GM12864 (cell line): ENCODE results near the gene SKP2.

Source experiments
- DNase-seq: peaks from one replicate; pipeline ENCODE4 v3.0.0-alpha.2; 2011; ENCODE audit warnings: low read depth
- H3K4me3 ChIP-seq: 2 replicates; pipeline ENCODE4 v1.5.1; 2011; ENCODE audit warnings: mild to moderate bottlenecking, low read depth, low read length, control low read depth
- TF ChIP-seq, protein P1 (sequence below): IDR thresholded peaks from 2 replicates; pipeline ENCODE4 v1.5.1; 2011; ENCODE audit warnings: low read depth, mild to moderate bottlenecking, moderate library complexity, low read length, control low read depth, inconsistent platforms; ENCODE audit errors: missing control alignments

SKP2 gene

GRCh38 chr5:36200513-36200912 lies 48.6 kb downstream of the SKP2 start:
- no peak for DNase-seq
- H3K4me3 ChIP-seq = no peak overlapping the region
- TF ChIP-seq, protein P1, sequence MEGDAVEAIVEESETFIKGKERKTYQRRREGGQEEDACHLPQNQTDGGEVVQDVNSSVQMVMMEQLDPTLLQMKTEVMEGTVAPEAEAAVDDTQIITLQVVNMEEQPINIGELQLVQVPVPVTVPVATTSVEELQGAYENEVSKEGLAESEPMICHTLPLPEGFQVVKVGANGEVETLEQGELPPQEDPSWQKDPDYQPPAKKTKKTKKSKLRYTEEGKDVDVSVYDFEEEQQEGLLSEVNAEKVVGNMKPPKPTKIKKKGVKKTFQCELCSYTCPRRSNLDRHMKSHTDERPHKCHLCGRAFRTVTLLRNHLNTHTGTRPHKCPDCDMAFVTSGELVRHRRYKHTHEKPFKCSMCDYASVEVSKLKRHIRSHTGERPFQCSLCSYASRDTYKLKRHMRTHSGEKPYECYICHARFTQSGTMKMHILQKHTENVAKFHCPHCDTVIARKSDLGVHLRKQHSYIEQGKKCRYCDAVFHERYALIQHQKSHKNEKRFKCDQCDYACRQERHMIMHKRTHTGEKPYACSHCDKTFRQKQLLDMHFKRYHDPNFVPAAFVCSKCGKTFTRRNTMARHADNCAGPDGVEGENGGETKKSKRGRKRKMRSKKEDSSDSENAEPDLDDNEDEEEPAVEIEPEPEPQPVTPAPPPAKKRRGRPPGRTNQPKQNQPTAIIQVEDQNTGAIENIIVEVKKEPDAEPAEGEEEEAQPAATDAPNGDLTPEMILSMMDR = no peak

DNA sequence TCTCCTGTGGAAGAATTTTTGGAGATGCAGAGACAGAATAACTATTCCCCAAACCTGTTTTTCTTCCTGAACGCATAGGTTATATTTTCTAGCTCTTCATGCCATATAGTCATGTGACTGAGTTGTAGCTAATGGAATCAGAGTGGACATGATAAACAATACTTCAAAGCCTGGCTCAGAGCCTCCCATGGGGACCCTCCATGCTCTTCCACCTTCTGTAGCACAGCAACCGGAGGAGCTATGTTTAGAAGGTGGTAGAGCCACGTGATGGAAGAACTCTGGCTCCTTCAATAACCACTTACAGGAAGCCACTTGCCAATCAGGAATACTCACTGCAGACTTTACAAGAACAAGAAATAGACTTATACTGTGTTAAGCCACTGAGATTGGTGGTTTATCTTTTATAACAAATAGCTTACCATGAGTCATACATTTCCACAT lies 50.6 kb downstream of the SKP2 start:
- TF ChIP-seq, protein P1 = no peak
- H3K4me3 ChIP-seq = no peak overlapping the region
- DNase-seq = no peak

- H3K4me3 ChIP-seq = no peak overlapping the region
- DNase-seq = no peak
- TF ChIP-seq, protein P1 = no peak
Observed at GRCh38 chr5:36205329-36205728, 53.4 kb downstream of the SKP2 start.

GRCh38 chr5:36206913-36207312 lies 55.0 kb downstream of the SKP2 start:
- no peak overlapping the region for H3K4me3 ChIP-seq
- DNase-seq = no peak
- TF ChIP-seq, protein P1 = no peak

- no peak overlapping the region for H3K4me3 ChIP-seq
- TF ChIP-seq, protein P1 = no peak
- no peak for DNase-seq
Observed at GRCh38 chr5:36208786-36209185, 56.9 kb downstream of the SKP2 start.

DNA sequence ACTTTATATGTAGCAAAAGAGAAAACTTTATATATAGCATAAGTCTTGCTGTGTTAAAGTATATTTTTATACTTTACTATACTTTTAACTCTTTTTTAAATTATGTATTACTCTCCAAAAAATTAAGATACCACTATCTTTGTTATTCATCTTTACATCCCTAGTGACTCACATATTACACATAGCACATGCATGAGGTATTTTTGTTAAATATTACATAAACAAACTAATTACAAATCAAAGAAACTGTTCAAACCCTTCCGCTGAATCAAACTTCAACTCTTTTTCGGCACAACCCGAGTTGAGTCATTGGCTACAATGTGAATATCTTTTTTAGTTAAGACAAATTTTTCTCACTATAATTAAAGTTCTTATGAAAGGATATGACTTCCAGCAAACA lies 57.8 kb downstream of the SKP2 start:
- TF ChIP-seq, protein P1 = no peak
- no peak overlapping the region for H3K4me3 ChIP-seq
- DNase-seq = no peak

- TF ChIP-seq, protein P1 = no peak
- no peak for DNase-seq
- H3K4me3 ChIP-seq = no peak overlapping the region
Observed at GRCh38 chr5:36214436-36214835, 62.5 kb downstream of the SKP2 start.
